Pancreas (tissue), 10 donors: ENCODE data around the gene POLR2F. TPM values are rescaled to one million over a fixed set of nuclear protein-coding genes. Genes with fewer than 3 reads are reported as not detected.
A peak's percentile ranks its signal among the peaks of the same experiment; 100 is the strongest.

Source experiments
- ATAC-seq, 4 donors: fragments of 200-7000 bp; cut with Tn5 transposase; one replicate each; pipeline versions ENCODE4 v1.8.0 to v1.9.1; 2020; ENCODE audit warnings: mild to moderate bottlenecking in 4 of 4, moderate library complexity in 4 of 4
- DNase-seq, 6 donors: peaks; one replicate each; pipeline ENCODE4 v3.0.0-alpha.2; 2020
- FAIRE-seq: peaks from 2 replicates; lab custom pipeline; 2012; peaks lifted over from hg19 to GRCh38; lab: Jason Lieb, UNC
- H3K27ac ChIP-seq, 4 donors: fragments of 200-600 bp; sonication (generic); 1 replicate in 3 of 4; 2 replicates in 1 of 4; pipeline versions ENCODE4 v1.5.0 to v1.8.0; 2020
- H3K27me3 ChIP-seq, 4 donors: fragments of 200-600 bp; one replicate each; pipeline ENCODE4 v1.8.0; 2021
- H3K36me3 ChIP-seq, 3 donors: fragments of 200-600 bp; sonication (generic) in 1 of 3; one replicate each; pipeline versions ENCODE4 v1.5.0 to v1.8.0; 2020 to 2021
- H3K4me1 ChIP-seq, 3 donors: fragments of 200-600 bp; one replicate each; pipeline ENCODE4 v1.8.0; 2021
- H3K4me3 ChIP-seq, 4 donors: fragments of 200-600 bp; sonication (generic) in 2 of 4; one replicate each; pipeline versions ENCODE4 v1.5.0 to v1.8.0; 2020 to 2021
- H3K9me3 ChIP-seq, 4 donors: fragments of 200-600 bp; one replicate each; pipeline ENCODE4 v1.8.0; 2021
- CTCF ChIP-seq, 4 donors: fragments of 200-600 bp; sonication (generic) in 3 of 4; IDR thresholded peaks; one replicate each; pipeline versions ENCODE4 v1.5.0 to v1.8.0; 2021; ENCODE audit warnings: antibody characterized with exemption in 4 of 4
- WGBS, 2 donors: extraction: QIAGEN DNeasy Blood & Tissue Kit; methylation state at CpG; one replicate each; pipeline ENCODE4 v1.1.7; 2013; 5-methylcytosine and 5-hydroxymethylcytosine counted together
- intact Hi-C, 3 donors: fragments of 100-400 bp; cut with DNase I; formaldehyde crosslinking; loops; one replicate each; pipeline versions ENCODE4 v1.11.1 to v1.14.2; 2022
- polyA plus RNA-seq, 2 donors: library from polyadenylated mRNA; stranded (reverse); fragments of 200-250 nt; gene quantifications; one replicate each; pipeline ENCODE4 v1.2.3, GENCODE V29; 2013
- total RNA-seq, 6 donors: library from RNA; stranded (reverse); fragmentation: NEBNext Ultra II Directional in 4 of 6; extraction: Animal tissue kit (Norgen Biotek cat#: 25700) in 4 of 6; gene quantifications; one replicate each; pipeline versions ENCODE4 v1.2.1 to v1.2.4, GENCODE V29; 2021 to 2023
- donor health status: healthy with polysubstance abuse.
- donor health status: DM: no; HTN: no; CAD: no; lungs with moderate emphysema.
- donor health status: DM: no; HTN: no; CAD: no.
- donor health status: control.
- donor health status: control.
- donor health status: Bipolar disorder and iron deficiency.
- donor health status: DM: yes; HTN: yes; CAD: no.
- donor health status: DM: no; HTN: no; CAD: no.
- donor health status: DM: no; HTN: no; CAD: no.
- donor health status: DM: yes; HTN: yes; CAD: no.

The POLR2F gene
- total and polyA plus RNA-seq, 8 donors, result 21.2 to 74.5 (median 29.3) TPM

- no peaks in the 10 kb centered on the region for H3K4me1 ChIP-seq
- no peaks in the 10 kb centered on the region for H3K27me3 ChIP-seq
- H3K27ac ChIP-seq, result no peak overlapping the region
- intact Hi-C loops, result no loop called here
- no peak overlapping the region for H3K4me3 ChIP-seq
- FAIRE-seq (no peak), ATAC-seq (peak in 3 of 4 donors; percentile 14 to 40 (median 32)), DNase-seq (peak in 1 of 6 donors; percentile 28)
- H3K9me3 ChIP-seq, result no peaks in the 10 kb centered on the region
- no peak for TF ChIP-seq CTCF (IDR thresholded peaks at IDR 0.05)
- WGBS, 2 donors, result 62 to 64% methylated on average over 23 to 27 of the region's 27 CpGs
- no peaks in the 10 kb centered on the region for H3K36me3 ChIP-seq
Measured at GRCh38 chr22:37985751-37986281, 32.3 kb downstream of the POLR2F start.

- 84 to 88% methylated on average over 6 to 7 of the region's 7 CpGs for WGBS, 2 donors
- H3K9me3 ChIP-seq, result no peaks in the 10 kb centered on the region
- no peaks in the 10 kb centered on the region for H3K4me1 ChIP-seq
- H3K27ac ChIP-seq, result no peak overlapping the region
- no peaks in the 10 kb centered on the region for H3K36me3 ChIP-seq
- ATAC-seq (peak in 1 of 4 donors; percentile 4), FAIRE-seq (no peak), DNase-seq (no peak)
- no peak for TF ChIP-seq CTCF (IDR thresholded peaks at IDR 0.05)
- intact Hi-C loops, result no loop called here
- no peak overlapping the region for H3K4me3 ChIP-seq
- no peaks in the 10 kb centered on the region for H3K27me3 ChIP-seq
Measured at GRCh38 chr22:37986371-37986770, 32.9 kb downstream of the POLR2F start.

- Histone ChIP-seq H3K9me3 (no peaks in the 10 kb centered on the region), H3K4me3 (no peak overlapping the region), H3K27ac (no peak overlapping the region), H3K36me3 (no peaks in the 10 kb centered on the region), H3K4me1 (peaks cover 0 to 3% (median 0%) of the 10 kb centered on the region in 3 donors), H3K27me3 (no peaks in the 10 kb centered on the region)
- TF ChIP-seq CTCF (IDR thresholded peaks at IDR 0.05), result no peak
- intact Hi-C loops, result no loop called here
- 90 to 91% methylated on average over 14 of the region's 14 CpGs for WGBS, 2 donors
- FAIRE-seq (no peak), ATAC-seq (no peak), DNase-seq (no peak)
Measured at GRCh38 chr22:37989146-37990045, 35.9 kb downstream of the POLR2F start.

- H3K27me3 ChIP-seq, result no peaks in the 10 kb centered on the region
- no peak for TF ChIP-seq CTCF (IDR thresholded peaks at IDR 0.05)
- 71 to 72% methylated on average over 5 of the region's 5 CpGs for WGBS, 2 donors
- H3K27ac ChIP-seq, result no peak overlapping the region
- H3K9me3 ChIP-seq, result no peaks in the 10 kb centered on the region
- FAIRE-seq (no peak), DNase-seq (no peak), ATAC-seq (no peak)
- H3K36me3 ChIP-seq, result no peaks in the 10 kb centered on the region
- no peak overlapping the region for H3K4me3 ChIP-seq
- intact Hi-C loops, result no loop called here
- peaks cover 0 to 3% (median 0%) of the 10 kb centered on the region in 3 donors for H3K4me1 ChIP-seq
Measured at GRCh38 chr22:37990301-37990700, 36.8 kb downstream of the POLR2F start.

GRCh38 chr22:37990862-37991261, 37.4 kb downstream of the POLR2F start:
- WGBS, 2 donors, result 93 to 94% methylated on average over 7 of the region's 7 CpGs
- H3K36me3 ChIP-seq, result no peaks in the 10 kb centered on the region
- intact Hi-C loops, result no loop called here
- no peak overlapping the region for H3K27ac ChIP-seq
- DNase-seq, result no peak
- TF ChIP-seq CTCF (IDR thresholded peaks at IDR 0.05), result no peak
- no peaks in the 10 kb centered on the region for H3K27me3 ChIP-seq
- H3K4me1 ChIP-seq, result peaks cover 0 to 3% (median 0%) of the 10 kb centered on the region in 3 donors
- ATAC-seq, result no peak
- H3K4me3 ChIP-seq, result no peak overlapping the region
- FAIRE-seq, result no peak
- no peaks in the 10 kb centered on the region for H3K9me3 ChIP-seq
